ENCODE measurements around the gene COL4A2.
"Not testable (repeated sequence)": the region's sequence is repeated elsewhere in the genome, so short reads cannot be mapped to it uniquely, and the experiment has no call there.

COL4A2 gene

GRCh38 chr13:110484290-110485048, 177.4 kb downstream of the COL4A2 start:
- in situ Hi-C loops (cut with HindIII; ENCODE audit: low sequenced_read_pairs), result no loop called here

- in situ Hi-C loops (cut with HindIII; ENCODE audit: low sequenced_read_pairs), result no loop called here
These were observed 178.5 kb downstream of the COL4A2 start for GRCh38 chr13:110485604-110486003.

GRCh38 chr13:110486061-110486715, 179.1 kb downstream of the COL4A2 start:
- in situ Hi-C loops (cut with HindIII; ENCODE audit: low sequenced_read_pairs), result no loop called here

- in situ Hi-C loops (cut with HindIII; ENCODE audit: low sequenced_read_pairs), result not testable (repeated sequence)
These were observed 179.8 kb downstream of the COL4A2 start for GRCh38 chr13:110486880-110487279.

- in situ Hi-C loops (cut with HindIII; ENCODE audit: low sequenced_read_pairs), result no loop called here
These were observed 183.1 kb downstream of the COL4A2 start for GRCh38 chr13:110490009-110490770.

GRCh38 chr13:110491869-110492678, 185.0 kb downstream of the COL4A2 start:
- in situ Hi-C loops (cut with HindIII; ENCODE audit: low sequenced_read_pairs), result no loop called here

- in situ Hi-C loops (cut with HindIII; ENCODE audit: low sequenced_read_pairs), result no loop called here
These were observed 185.9 kb downstream of the COL4A2 start for GRCh38 chr13:110492679-110493593.

GRCh38 chr13:110493613-110494012, 186.5 kb downstream of the COL4A2 start:
- in situ Hi-C loops (cut with HindIII; ENCODE audit: low sequenced_read_pairs), result no loop called here

- in situ Hi-C loops (cut with HindIII; ENCODE audit: low sequenced_read_pairs), result no loop called here
These were observed 188.3 kb downstream of the COL4A2 start for GRCh38 chr13:110495376-110495775.

- in situ Hi-C loops (cut with HindIII; ENCODE audit: low sequenced_read_pairs), result no loop called here
These were observed 188.8 kb downstream of the COL4A2 start for GRCh38 chr13:110495881-110496280.

GRCh38 chr13:110496281-110496680, 189.2 kb downstream of the COL4A2 start:
- in situ Hi-C loops (cut with HindIII; ENCODE audit: low sequenced_read_pairs), result no loop called here

- in situ Hi-C loops (cut with HindIII; ENCODE audit: low sequenced_read_pairs), result no loop called here
These were observed 189.9 kb downstream of the COL4A2 start for GRCh38 chr13:110497003-110497402.

GRCh38 chr13:110497896-110498295, 190.8 kb downstream of the COL4A2 start:
- in situ Hi-C loops (cut with HindIII; ENCODE audit: low sequenced_read_pairs), result not testable (repeated sequence)

- in situ Hi-C loops (cut with HindIII; ENCODE audit: low sequenced_read_pairs), result no loop called here
These were observed 191.2 kb downstream of the COL4A2 start for GRCh38 chr13:110498327-110498726.

GRCh38 chr13:110498765-110499164, 191.7 kb downstream of the COL4A2 start:
- in situ Hi-C loops (cut with HindIII; ENCODE audit: low sequenced_read_pairs), result no loop called here

GRCh38 chr13:110499621-110500281, 192.7 kb downstream of the COL4A2 start:
- in situ Hi-C loops (cut with HindIII; ENCODE audit: low sequenced_read_pairs), result no loop called here

- in situ Hi-C loops (cut with HindIII; ENCODE audit: low sequenced_read_pairs), result no loop called here
These were observed 193.3 kb downstream of the COL4A2 start for GRCh38 chr13:110500341-110500740.

GRCh38 chr13:110501188-110501587, 194.1 kb downstream of the COL4A2 start:
- in situ Hi-C loops (cut with HindIII; ENCODE audit: low sequenced_read_pairs), result no loop called here
